ENCODE data around the gene NBAS.
"Not testable (repeated sequence)": the region's sequence is repeated elsewhere in the genome, so short reads cannot be mapped to it uniquely, and the experiment has no call there.

The NBAS gene

DNA sequence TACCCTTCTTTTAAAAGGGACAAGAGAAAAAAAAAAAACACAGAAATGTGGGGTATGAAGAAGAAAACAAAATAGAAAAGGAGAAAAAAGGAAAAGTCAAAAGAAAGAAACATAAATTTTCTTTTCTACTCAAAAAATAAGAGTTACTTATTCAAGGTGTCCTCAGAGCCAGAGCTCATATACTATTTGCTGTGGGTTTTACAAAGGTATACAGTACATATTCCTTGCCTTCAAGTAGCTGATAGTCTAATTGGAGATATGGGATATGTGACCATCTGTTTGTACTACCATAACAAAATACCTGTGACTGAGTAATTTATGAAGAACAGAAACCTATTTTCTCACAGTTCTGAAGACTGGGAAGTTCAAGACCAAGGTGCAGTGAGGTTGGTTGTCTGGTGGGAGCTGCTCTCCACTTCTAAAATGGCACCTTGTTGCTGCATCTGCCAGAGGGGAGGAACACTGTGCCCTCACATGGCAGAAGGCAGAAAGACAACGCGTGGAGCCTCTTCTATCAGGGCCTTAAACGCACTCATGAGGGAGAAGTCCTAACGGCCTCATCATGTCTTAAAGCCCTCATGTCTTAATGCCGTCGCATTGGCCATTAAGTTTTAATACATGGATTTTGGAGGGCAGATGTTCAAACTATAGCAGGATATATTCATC, 33.9 kb downstream of the NBAS start:
- DNase-seq (ENCODE audit: low read depth, low spot score) = no peak

- DNase-seq (ENCODE audit: low read depth, low spot score) = no peak
Observed at GRCh38 chr2:15521641-15522181, 39.4 kb downstream of the NBAS start.

GRCh38 chr2:15520346-15520745, 40.8 kb downstream of the NBAS start:
- DNase-seq (ENCODE audit: low read depth, low spot score) = no peak

GRCh38 chr2:15518759-15519158, 42.4 kb downstream of the NBAS start:
- DNase-seq (ENCODE audit: low read depth, low spot score) = not testable (repeated sequence)

DNA sequence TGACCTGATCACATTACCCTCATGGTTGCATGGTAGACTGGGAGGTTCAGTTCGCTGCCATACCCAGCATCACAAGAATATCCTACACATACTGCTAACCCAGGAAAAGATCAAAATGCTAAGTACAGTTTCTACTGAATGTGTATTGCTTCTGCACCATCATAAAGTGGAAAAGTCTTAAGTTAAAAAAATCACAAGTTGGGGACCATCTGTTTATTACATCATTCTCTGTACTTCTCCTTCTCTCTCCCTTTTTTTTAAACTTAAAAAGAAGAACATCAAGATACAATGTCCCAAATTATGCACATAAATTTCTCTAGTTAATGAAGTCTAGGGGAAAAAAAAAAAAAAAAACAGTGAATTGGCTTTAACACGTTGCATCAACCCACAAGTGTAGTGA, 43.3 kb downstream of the NBAS start:
- no peak for DNase-seq (ENCODE audit: low read depth, low spot score)

DNA sequence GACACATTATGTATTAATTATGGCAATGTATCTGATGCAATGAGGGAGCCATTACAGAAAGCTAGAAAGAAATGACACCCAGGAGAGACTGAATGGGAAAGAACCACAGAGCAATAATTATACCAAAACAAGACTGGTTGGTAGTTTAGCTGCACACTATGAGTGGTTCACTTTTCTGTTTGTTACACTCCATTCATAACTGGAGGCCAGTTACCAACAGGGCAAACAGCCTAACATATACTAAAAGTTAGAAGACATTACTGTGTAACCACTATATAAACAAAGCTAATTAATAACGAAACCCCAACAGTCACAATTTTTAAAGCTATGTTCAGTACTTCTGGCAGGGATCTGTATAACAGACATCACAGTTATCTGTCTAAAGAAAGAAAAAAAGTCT, 49.4 kb downstream of the NBAS start:
- no peak for DNase-seq (ENCODE audit: low read depth, low spot score)

GRCh38 chr2:15510552-15510951, 50.6 kb downstream of the NBAS start:
- no peak for DNase-seq (ENCODE audit: low read depth, low spot score)

GRCh38 chr2:15510131-15510530, 51.0 kb downstream of the NBAS start:
- DNase-seq (ENCODE audit: low read depth, low spot score) = no peak

DNA sequence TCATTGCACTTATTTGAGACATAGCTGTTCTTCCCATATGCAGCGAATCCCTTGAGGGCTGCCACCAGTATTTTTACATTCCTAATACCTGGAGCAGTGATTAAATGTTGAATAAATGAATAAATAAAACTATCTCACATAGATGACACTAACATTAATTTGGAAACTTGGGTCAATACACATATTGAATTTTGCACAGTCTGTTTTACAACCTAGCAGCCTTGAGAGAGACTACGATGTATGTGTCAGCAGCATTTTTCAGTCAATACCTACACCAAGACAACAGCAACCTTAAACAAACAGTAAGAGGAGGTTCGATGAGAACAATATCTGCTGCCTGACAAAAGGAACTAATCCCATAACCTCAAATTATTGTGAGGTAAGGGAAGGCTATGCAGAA, 53.4 kb downstream of the NBAS start:
- no peak for DNase-seq (ENCODE audit: low read depth, low spot score)

GRCh38 chr2:15507061-15507460, 54.1 kb downstream of the NBAS start:
- no peak for DNase-seq (ENCODE audit: low read depth, low spot score)

DNA sequence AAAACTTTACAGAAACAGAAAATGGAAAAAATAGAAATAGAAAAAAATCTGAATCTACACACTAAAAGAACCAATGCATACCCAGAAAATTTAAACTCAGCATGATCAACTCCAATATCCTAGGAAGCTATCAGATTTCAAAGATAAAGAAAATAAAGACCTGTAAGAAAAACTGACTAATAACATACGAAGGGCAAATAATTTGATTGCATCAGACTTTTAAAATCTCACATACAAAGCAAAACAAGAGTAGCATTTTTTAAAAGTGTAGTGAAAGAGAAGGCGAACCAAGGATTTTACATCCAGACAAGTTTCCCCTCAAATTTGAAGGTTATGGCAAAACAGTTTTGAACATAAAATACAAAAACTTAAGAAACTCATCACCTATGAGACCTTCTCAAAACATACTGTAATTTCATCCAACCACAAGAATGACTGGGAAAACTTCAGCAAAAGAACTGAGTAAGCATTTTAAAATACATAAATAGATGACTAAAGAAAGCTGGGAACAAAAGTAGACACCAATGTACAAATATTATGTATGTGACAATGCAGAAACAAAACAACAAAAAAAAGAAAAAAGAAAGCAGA, 54.8 kb downstream of the NBAS start:
- no peak for DNase-seq (ENCODE audit: low read depth, low spot score)

- no peak for DNase-seq (ENCODE audit: low read depth, low spot score)
Observed at GRCh38 chr2:15504882-15505663, 56.1 kb downstream of the NBAS start.

- DNase-seq (ENCODE audit: low read depth, low spot score) = not testable (repeated sequence)
Observed at GRCh38 chr2:15499251-15499650, 61.9 kb downstream of the NBAS start.

DNA sequence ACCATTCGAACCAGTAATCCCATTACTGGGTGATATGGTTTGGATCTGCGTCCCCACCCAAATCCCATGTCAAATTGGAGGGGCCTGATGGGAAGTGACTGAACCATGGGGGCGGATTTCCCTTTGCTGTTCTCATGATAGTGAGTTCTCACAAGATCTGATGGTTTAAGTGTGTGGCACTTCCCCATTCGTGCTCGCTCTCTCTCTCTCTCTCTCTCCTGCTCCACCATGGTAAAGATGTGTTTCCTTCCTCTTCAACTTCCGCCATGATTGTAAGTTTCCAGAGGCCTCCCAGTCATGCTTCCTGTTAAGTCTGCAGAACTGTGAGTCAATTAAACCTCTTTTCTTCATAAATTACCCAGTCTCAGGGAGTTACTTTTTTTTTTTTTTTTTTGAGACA, 62.6 kb downstream of the NBAS start:
- no peak for DNase-seq (ENCODE audit: low read depth, low spot score)

- no peak for DNase-seq (ENCODE audit: low read depth, low spot score)
Observed at GRCh38 chr2:15494877-15495276, 66.3 kb downstream of the NBAS start.

DNA sequence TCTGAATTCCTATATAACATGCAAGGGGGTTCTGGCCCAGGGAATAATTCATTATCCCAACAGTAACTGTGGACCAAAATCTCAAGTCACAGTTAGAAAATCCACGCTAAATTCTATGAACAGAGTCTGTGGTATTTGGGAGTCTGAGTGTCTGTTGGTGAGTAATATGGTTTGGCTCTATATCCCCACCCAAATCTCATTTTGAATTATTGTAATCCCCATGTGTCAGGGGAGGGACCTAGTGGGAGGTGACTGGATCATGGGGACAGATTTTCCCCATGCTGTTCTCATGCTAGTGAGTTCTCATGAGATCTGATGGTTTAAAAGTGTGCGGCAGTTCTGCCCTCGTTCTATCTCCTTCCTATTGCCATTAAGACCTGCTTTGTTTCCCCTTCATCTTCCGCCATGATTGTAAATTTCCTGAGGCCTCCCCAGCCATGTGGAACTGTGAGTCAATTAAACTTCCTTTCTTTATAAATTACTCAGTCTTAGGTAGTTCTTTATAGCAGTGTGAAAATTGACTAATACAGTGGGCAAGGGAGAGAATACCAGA, 68.3 kb downstream of the NBAS start:
- no peak for DNase-seq (ENCODE audit: low read depth, low spot score)

- no peak for DNase-seq (ENCODE audit: low read depth, low spot score)
Observed at GRCh38 chr2:15486770-15487169, 74.4 kb downstream of the NBAS start.

DNA sequence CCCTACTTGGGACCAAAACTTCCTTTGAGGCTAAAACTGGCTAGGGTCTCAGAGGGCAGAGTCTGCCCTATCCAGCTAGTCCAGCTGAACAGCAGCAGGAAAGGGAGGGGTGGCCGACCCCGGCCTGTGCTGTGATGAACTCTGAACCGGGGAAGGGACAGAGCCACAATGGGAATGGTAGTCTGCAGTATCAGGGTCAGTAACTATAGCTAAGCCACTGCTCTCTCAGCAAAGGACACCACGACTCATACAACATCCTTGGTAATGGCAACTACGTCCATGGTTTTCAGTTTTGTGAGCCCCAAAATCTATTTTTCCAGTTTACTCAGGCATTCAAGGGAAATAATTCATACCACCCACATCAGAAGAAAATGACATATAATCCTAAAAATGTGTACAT, 75.2 kb downstream of the NBAS start:
- DNase-seq (ENCODE audit: low read depth, low spot score) = no peak

- DNase-seq (ENCODE audit: low read depth, low spot score) = no peak
Observed at GRCh38 chr2:15481000-15481399, 80.1 kb downstream of the NBAS start.

DNA sequence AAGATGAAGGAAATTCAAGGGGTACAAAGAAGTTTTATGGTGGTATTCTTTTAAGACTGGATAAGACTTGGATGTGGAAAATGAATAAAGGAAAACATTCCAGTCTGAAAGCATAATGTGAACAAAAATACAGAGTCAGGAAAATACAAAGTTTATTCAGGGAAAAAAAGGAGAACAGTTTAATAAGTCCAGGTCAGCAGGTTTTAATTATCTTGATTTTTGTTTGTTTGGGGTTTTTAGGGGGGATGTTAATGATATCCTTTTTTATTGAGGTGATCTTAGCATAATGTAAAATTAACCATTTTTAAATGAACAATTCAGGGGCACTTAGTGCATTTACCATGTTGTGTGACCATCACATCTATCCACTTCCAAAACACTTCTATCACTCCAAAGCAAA, 80.6 kb downstream of the NBAS start:
- no peak for DNase-seq (ENCODE audit: low read depth, low spot score)

DNA sequence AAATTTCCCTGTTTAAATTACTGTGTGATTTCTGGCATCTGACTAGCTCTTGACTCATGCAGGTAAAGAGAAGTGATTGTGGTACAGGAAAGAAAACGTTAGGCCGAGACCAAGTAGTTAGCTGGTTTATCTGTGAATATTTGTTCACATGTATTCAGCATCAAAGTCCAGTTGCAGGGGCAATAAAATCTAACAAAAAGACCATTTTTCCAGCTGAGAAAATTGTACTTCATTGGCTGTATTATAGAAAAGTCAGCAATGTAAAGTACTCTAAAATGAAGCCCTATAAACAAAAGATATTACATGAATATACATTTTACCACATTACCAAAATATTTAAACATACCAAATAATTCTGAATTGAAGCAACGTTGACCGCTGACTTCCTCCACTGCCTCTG, 88.3 kb downstream of the NBAS start:
- DNase-seq (ENCODE audit: low read depth, low spot score) = no peak

DNA sequence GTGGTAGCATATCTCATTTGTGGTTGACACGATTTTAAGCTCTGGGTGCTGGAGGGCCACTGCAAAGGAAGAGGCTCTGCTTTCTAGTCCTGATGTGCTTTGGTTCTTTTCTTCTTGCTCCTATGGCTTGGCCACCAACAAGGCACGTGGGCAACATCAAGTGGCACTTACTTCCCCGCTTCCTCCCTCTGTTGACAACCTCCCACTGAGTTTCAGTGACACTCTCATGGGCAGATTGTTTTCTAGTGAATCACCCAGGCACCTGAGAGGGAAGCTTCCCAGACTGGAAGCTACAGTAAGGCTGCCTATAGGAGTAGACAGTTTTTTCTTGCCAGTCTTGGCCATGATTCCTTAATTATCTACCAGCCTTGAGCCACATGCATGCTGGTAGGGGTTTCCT, 89.0 kb downstream of the NBAS start:
- no peak for DNase-seq (ENCODE audit: low read depth, low spot score)
